Endodermal cell (in vitro differentiated cells): ENCODE measurements around the gene MOB3B. TPM values are rescaled to one million over a fixed set of nuclear protein-coding genes. Genes with fewer than 3 reads are reported as not detected.

Source experiments
- DNase-seq: peaks from one replicate; pipeline ENCODE4 v3.0.0-alpha.2; 2017
- H3K27ac ChIP-seq: 2 replicates; pipeline ENCODE4 v1.5.1; 2013; ENCODE audit warnings: mild to moderate bottlenecking, low read depth, low read length, moderate library complexity
- H3K27me3 ChIP-seq: 2 replicates; pipeline ENCODE4 v1.6.1; 2013; ENCODE audit warnings: mild to moderate bottlenecking, low read length, moderate library complexity; ENCODE audit not compliant: insufficient read depth, control insufficient read depth, poor library complexity, severe bottlenecking
- H3K36me3 ChIP-seq: 2 replicates; pipeline ENCODE4 v1.7.0; 2013; ENCODE audit warnings: mild to moderate bottlenecking, low read length, moderate library complexity; ENCODE audit not compliant: control insufficient read depth, insufficient read depth
- H3K4me1 ChIP-seq: one replicate; pipeline ENCODE4 v1.7.0; 2013; ENCODE audit warnings: low read length; ENCODE audit not compliant: control insufficient read depth, insufficient read depth
- H3K4me3 ChIP-seq: 2 replicates; pipeline ENCODE4 v1.5.1; 2013; ENCODE audit warnings: mild to moderate bottlenecking, low read length, moderate library complexity
- H3K9ac ChIP-seq: 2 replicates; pipeline ENCODE4 v1.6.1; 2013; ENCODE audit warnings: mild to moderate bottlenecking, low read length, moderate library complexity; ENCODE audit not compliant: poor library complexity, severe bottlenecking; ENCODE audit errors: extremely low read depth
- H3K9me3 ChIP-seq: 2 replicates; pipeline ENCODE4 v1.6.1; 2013; ENCODE audit warnings: mild to moderate bottlenecking, low read length, moderate library complexity; ENCODE audit not compliant: control insufficient read depth
- H3K27ac Mint-ChIP-seq: 2 replicates; pipeline ENCODE4 v1.8.0; 2020; ENCODE audit warnings: mixed read lengths
- H3K27me3 Mint-ChIP-seq: 2 replicates; pipeline ENCODE4 v1.8.0; 2021; ENCODE audit warnings: mild to moderate bottlenecking, mixed read lengths; ENCODE audit not compliant: insufficient read depth
- H3K36me3 Mint-ChIP-seq: 2 replicates; pipeline ENCODE4 v1.8.0; 2020; ENCODE audit warnings: low read depth, mixed read lengths
- H3K4me1 Mint-ChIP-seq: 2 replicates; pipeline ENCODE4 v1.8.0; 2020; ENCODE audit warnings: mixed read lengths
- H3K4me3 Mint-ChIP-seq: 2 replicates; pipeline ENCODE4 v1.8.0; 2020; ENCODE audit warnings: mild to moderate bottlenecking, moderate library complexity, mixed read lengths
- H3K9me3 Mint-ChIP-seq: 2 replicates; pipeline ENCODE4 v1.8.0; 2020; ENCODE audit warnings: mild to moderate bottlenecking, mixed read lengths
- CTCF ChIP-seq: fragments of 200-600 bp; sonication (generic); conservative IDR thresholded peaks from 2 replicates; pipeline ENCODE4 v1.5.0; 2021; ENCODE audit warnings: antibody characterized with exemption, mild to moderate bottlenecking
- WGBS, 2 experiments: methylation state at CpG; one replicate each; pipeline versions ENCODE4 v1.1.5 to v1.1.7; 2013; ENCODE audit warnings: missing lambda C conversion rate in 2 of 2, mixed read lengths in 1 of 2; ENCODE audit not compliant: insufficient coverage in 1 of 2, insufficient read length in 1 of 2; 5-methylcytosine and 5-hydroxymethylcytosine counted together
- total RNA-seq, 2 donors: library from RNA; stranded (reverse); fragmentation: NEBNext Ultra II Directional in 1 of 2; extraction: Animal tissue kit (Norgen Biotek cat#: 25700) in 1 of 2; gene quantifications; 2 replicates in 1 of 2; 3 replicates in 1 of 2; pipeline ENCODE4 v1.2.1, GENCODE V29; 2021

Gene MOB3B
- total RNA-seq, 2 donors from 2014 or later = 5.6 to 6.2 TPM

GRCh38 chr9:27351438-27351837 lies 178.2 kb downstream of the MOB3B start:
- no peak overlapping the region for H3K4me3 Mint-ChIP-seq
- H3K9ac ChIP-seq = no peak overlapping the region

GRCh38 chr9:27350382-27350976 lies 179.1 kb downstream of the MOB3B start:
- H3K27me3 Mint-ChIP-seq = peaks cover 54% of the 10 kb centered on the region

More at GRCh38 chr9:27351438-27351837, 178.2 kb downstream of the MOB3B start:
- Mint-ChIP-seq H3K9me3 (no peaks in the 10 kb centered on the region), H3K27me3 (peaks cover 61% of the 10 kb centered on the region), H3K4me1 (peaks cover 24% of the 10 kb centered on the region), H3K36me3 (no peaks in the 10 kb centered on the region), H3K27ac (no peak overlapping the region)
- H3K27me3 ChIP-seq = peaks cover 53% of the 10 kb centered on the region
- no peak overlapping the region for H3K4me3 ChIP-seq
- H3K9me3 ChIP-seq = no peaks in the 10 kb centered on the region
- TF ChIP-seq CTCF = no peak
- no peak overlapping the region for H3K27ac ChIP-seq
- peaks cover 5% of the 10 kb centered on the region for H3K4me1 ChIP-seq
- no peak for DNase-seq
- H3K36me3 ChIP-seq = no peaks in the 10 kb centered on the region
- WGBS, 2 experiments = 94 to 100% methylated on average over 2 of the region's 2 CpGs

GRCh38 chr9:27349698-27350080 lies 179.9 kb downstream of the MOB3B start:
- no peak overlapping the region for H3K27ac Mint-ChIP-seq
- H3K36me3 Mint-ChIP-seq = no peaks in the 10 kb centered on the region
- Histone ChIP-seq H3K27me3 (peaks cover 36% of the 10 kb centered on the region), H3K27ac (no peak overlapping the region), H3K36me3 (no peaks in the 10 kb centered on the region), H3K4me1 (peaks cover 5% of the 10 kb centered on the region), H3K4me3 (no peak overlapping the region), H3K9me3 (no peaks in the 10 kb centered on the region), H3K9ac (no peak overlapping the region)
- WGBS, 2 experiments = 75 to 77% methylated on average over 1 of the region's 1 CpG
- peaks cover 46% of the 10 kb centered on the region for H3K27me3 Mint-ChIP-seq
- TF ChIP-seq CTCF = no peak
- H3K4me3 Mint-ChIP-seq = no peak overlapping the region
- DNase-seq = no peak
- H3K9me3 Mint-ChIP-seq = no peaks in the 10 kb centered on the region
- peaks cover 21% of the 10 kb centered on the region for H3K4me1 Mint-ChIP-seq

More at GRCh38 chr9:27350382-27350976, 179.1 kb downstream of the MOB3B start:
- Mint-ChIP-seq H3K27ac (no peak overlapping the region), H3K9me3 (no peaks in the 10 kb centered on the region), H3K4me3 (no peak overlapping the region), H3K4me1 (peaks cover 23% of the 10 kb centered on the region), H3K36me3 (no peaks in the 10 kb centered on the region)
- no peak for TF ChIP-seq CTCF
- no peak overlapping the region for H3K4me3 ChIP-seq
- no peak overlapping the region for H3K27ac ChIP-seq
- 92 to 100% methylated on average over 1 to 5 of the region's 5 CpGs for WGBS, 2 experiments
- H3K4me1 ChIP-seq = peaks cover 5% of the 10 kb centered on the region
- H3K9me3 ChIP-seq = no peaks in the 10 kb centered on the region
- peaks cover 44% of the 10 kb centered on the region for H3K27me3 ChIP-seq
- no peak for DNase-seq
- H3K36me3 ChIP-seq = no peaks in the 10 kb centered on the region
- no peak overlapping the region for H3K9ac ChIP-seq
